Left lobe of liver (tissue), 2 donors: ENCODE results near the gene CYB561A3. TPM values are rescaled to one million over a fixed set of nuclear protein-coding genes. Genes with fewer than 3 reads are reported as not detected.

Experiments
- ATAC-seq: fragments of 200-7000 bp; cut with Tn5 transposase; one replicate; pipeline ENCODE4 v1.9.1; 2020; ENCODE audit warnings: mild to moderate bottlenecking, moderate library complexity
- DNase-seq: peaks from one replicate; pipeline ENCODE4 v3.0.0-alpha.2; 2020; ENCODE audit warnings: low spot score
- total RNA-seq: library from RNA; stranded (reverse); gene quantifications from one replicate; pipeline ENCODE4 v1.2.1, GENCODE V29; 2021
- donor health status: DM: no; HTN: no; CAD: no; lungs with moderate emphysema.
- donor health status: DM: no; HTN: yes; CAD: no.

CYB561A3 gene
- total RNA-seq, 1 donor from 2014 or later = 37.9 TPM

DNA sequence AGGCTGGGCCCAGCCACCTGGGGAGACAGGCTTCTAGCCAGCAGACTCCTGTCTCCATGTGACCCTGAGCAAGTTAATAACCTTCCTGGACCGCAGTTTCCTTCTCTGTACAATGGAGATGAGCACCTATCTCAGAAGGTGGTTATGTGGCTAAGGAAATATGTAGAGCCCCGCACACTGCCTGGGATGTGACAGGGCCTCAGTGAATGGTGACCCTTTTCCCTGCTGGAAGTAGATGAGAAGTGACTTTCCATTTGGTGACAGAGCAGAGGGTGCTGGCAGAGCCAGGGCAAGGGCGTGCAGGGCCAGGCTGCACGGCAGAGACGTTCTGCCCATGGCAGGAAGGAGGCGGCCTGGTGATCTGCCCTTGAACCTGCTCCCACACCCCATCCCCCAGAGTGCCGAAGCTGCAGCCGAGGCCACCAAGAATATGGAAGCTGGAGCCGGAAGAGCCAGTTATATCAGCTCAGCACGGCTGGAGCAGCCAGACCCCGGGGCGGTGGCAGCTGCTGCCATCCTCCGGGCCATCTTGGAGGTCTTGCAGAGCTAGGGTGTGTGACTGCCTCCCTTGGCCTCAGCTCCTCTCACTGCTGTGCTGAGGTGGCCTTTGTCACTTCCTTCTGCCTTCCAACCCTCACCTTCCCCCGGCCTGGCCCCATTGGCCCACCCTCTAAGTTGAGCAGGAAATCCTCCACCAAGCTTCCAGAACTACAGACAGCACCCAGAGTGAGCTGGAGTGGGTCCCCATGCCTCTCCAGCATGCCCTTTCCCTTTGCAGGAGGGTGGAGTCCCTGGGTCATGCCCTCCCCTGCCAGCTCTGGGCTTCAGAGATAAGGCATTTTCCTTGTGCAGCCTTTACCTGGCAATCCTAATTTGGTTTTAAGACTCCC is 15.5 kb downstream of the CYB561A3 start:
- peak; percentile 44 for DNase-seq

GRCh38 chr11:61345170-61345610 is 16.5 kb downstream of the CYB561A3 start:
- no peak for ATAC-seq
- DNase-seq = no peak

More for the DNA sequence above, 15.5 kb downstream of the CYB561A3 start:
- peak; percentile 12 for ATAC-seq

- ATAC-seq (peak; percentile 12), DNase-seq (peak; percentile 41)
These were observed 17.6 kb downstream of the CYB561A3 start for GRCh38 chr11:61343792-61344745.

DNA sequence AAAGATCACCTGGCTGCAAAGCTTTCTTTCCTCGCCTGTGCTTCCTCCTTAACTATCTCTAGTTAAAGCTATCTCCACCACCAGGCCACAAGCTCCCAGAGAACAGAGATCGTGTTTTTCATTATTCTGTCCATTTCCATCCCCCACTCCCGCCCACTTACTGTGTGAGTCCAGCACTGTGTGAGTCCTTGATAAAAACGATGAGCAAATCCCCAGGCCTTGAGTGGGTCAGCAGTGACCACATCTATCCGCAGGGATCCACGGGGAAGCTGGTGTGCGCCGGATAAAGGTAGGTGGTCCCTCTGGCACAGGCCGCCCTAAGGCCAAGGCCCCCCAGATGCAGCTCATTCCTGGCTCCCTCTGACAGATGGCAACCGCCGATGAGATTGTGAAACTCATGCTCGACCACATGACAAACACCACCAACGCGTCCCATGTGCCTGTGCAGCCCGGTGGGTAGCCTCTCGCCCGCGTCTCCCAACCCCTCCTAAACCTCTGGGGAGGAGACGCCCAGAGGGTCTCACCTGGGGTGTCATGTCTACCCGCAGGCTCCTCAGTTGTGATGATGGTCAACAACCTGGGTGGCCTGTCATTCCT is 19.4 kb downstream of the CYB561A3 start:
- ATAC-seq = no peak
- DNase-seq = no peak

DNA sequence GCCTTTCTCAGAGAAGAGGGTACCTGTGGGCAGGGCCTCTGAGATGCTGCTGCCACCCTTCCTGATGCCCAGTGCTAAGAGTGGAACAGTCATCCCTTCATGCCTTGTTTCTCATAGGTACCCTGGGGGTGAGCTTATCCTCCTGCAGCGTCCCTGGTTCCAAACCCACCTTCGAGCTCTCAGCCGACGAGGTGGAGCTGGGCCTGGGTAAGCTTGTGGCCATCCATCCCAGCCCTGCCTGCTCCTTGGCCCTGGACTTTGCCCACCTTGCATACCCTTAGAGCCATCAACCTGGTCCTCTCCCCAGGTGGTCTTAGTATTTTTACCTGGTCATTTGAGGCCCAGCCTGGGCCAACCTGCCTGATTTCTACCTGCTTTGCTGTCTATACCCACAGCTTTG is 20.0 kb downstream of the CYB561A3 start:
- ATAC-seq (no peak), DNase-seq (no peak)

- no peak for DNase-seq
- ATAC-seq = no peak
These were observed 20.7 kb downstream of the CYB561A3 start for GRCh38 chr11:61340979-61341378.

DNA sequence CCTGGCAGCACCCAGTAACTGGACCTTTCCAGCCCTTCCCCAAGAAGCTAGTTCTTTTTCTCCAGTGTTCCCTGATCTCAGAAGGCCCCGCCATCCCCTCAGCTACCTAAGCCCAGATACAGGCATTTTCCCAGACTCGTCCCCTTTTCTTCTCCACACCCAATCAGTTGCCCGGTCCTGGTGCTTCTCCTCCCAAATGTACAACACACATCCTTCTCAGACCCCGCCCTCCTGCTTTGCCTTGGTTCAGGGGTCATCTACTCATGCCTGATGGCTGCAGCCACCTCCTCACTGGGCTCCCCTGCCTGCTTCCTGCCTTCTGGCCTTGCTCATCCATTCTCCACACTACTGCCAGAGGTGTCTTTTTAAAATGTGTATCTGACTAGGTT is 22.2 kb downstream of the CYB561A3 start:
- DNase-seq = no peak
- no peak for ATAC-seq

GRCh38 chr11:61338783-61339489 is 22.7 kb downstream of the CYB561A3 start:
- no peak for DNase-seq
- no peak for ATAC-seq

GRCh38 chr11:61337706-61338470 is 23.8 kb downstream of the CYB561A3 start:
- DNase-seq (no peak), ATAC-seq (no peak)

GRCh38 chr11:61336171-61336935 is 25.3 kb downstream of the CYB561A3 start:
- ATAC-seq = peak; percentile 76
- DNase-seq = peak; percentile 87

- DNase-seq (no peak), ATAC-seq (no peak)
These were observed 26.3 kb downstream of the CYB561A3 start for GRCh38 chr11:61335355-61335710.

DNA sequence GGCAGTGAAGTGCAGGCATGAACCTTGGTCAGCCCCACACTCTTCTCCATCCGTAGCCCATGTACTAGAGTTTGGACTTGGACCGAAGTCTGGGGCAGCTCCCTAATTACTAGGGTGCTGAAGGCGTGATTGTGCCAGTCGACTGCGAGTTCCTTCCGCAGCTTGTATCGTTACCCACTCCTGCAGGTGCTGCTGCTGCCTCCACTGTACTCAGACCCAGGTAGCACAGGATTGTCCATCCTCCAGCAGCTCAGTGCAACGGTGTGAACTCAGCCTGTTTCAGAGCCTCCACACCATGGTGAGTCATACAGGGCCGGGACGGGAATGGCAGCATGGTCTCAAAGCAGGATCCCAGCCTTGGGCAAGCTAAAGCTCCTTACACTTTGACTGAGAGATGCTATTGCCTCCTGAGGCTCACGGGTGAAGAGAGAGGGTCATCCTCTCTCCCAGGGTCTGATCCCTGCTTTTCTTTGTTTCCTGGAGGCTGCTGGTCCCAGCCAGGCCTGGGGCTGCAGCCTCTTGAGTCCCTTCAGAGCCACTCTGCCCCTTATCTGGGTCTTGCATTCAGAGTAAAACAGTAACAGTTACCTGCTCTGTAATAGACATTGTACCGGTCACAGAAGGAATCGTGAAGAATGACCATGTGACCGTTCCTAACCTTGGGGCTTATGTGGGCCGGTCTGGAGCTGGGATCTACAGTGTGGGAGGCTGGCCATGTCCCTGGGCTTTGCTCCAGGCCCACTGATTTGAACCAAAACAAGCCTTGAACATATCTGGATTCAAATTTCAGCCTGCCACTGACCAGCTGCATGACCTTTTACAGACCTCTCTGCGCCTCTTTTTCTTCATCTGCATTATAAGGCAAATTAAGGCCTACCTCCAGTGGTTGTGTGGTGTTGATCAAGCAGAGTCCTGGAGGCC is 27.0 kb downstream of the CYB561A3 start:
- ATAC-seq (peak; percentile 52), DNase-seq (peak; percentile 83)

GRCh38 chr11:61333550-61334433 is 27.9 kb downstream of the CYB561A3 start:
- ATAC-seq = peak; percentile 0
- no peak for DNase-seq

DNA sequence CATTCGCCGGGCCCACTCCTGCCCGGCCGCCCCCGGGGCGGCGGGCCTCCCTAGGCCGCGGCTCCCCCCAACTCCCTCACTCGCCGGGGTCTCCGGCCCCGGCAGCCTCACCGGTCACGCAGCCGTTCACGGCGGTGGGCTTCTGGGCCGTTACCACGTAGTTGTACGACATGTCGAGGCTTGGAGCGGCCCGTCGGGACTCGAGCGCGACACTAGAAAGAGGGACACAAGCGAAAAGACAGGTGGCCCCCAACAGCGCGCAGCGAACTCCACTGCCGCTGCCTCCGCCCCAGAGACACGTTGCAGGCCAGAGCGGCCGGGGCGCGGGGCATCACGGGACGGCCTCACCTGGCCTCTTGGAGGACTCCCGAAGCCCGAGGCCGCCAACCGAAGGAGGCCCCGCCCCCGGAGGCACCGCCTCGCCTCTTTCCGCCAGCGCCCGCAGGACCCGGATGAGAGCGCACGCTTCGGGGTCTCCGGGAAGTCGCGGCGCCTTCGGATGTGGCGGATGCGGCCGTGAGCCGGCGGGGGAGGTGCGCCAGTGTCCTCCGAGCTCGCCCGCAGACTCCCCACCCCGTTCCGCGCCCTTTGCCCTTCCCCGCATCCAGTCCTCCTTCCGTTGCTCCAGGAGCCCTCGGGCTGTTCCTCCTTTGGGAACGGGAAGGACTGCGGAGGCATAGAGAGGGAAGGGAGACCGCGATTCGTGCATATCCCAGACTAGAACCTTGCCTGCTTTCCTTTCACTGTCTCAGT is 28.7 kb downstream of the CYB561A3 start, which contains the start of the genes DDB1 and TKFC:
DDB1 (minus strand) TSS at position 309 of the 753 bp plus-strand sequence; CDS start at position 172, 137 bp downstream.
TKFC (plus strand) TSS at position 432 of the 753 bp plus-strand sequence. CDS start 1,501 bp downstream, outside the sequence.
- DNase-seq = peak; percentile 96
- peak; percentile 85 for ATAC-seq

DNA sequence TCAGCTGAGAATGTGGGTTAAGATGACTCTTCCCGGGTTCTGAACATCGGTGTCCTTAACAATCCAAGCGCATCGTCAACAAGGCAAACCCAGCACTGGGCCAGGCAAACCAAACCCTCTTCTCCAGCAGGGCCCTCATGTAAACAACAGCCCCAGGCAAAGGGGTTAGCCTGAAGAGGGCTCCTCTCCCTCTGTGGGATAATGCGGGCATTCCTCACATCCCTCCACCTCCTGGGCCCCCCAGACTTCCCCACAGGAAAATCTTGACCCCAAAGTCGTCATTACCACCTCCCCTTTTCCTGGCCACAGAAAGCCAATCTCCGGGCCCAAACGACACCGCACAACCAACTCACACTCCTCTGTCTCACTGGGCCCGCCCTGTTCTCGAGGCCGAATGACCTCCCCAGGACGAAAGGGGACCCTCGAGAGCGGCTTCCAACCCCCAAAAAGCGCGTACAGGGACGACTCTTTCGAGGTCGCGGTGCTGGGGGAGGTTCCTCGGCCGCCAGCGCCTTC is 29.3 kb downstream of the CYB561A3 start:
- DNase-seq (no peak), ATAC-seq (no peak)

GRCh38 chr11:61331651-61332050 is 30.0 kb downstream of the CYB561A3 start:
- no peak for DNase-seq
- no peak for ATAC-seq
